HG02884 (cell line): ENCODE measurements around the gene ATG2A.
A peak's percentile ranks its signal among the peaks of the same experiment; 100 is the strongest.
"Not testable (repeated sequence)": the region's sequence is repeated elsewhere in the genome, so short reads cannot be mapped to it uniquely, and the experiment has no call there.

Experiments used
- ATAC-seq: cut with Tn5 transposase; IDR thresholded peaks from one replicate; pipeline ENCODE4 v1.9.1; 2021; ENCODE audit warnings: mild to moderate bottlenecking, moderate library complexity; ENCODE audit not compliant: unreplicated experiment

ATG2A gene

GRCh38 chr11:64857485-64857884 is 59.5 kb downstream of the ATG2A start:
- no peak for ATAC-seq

DNA sequence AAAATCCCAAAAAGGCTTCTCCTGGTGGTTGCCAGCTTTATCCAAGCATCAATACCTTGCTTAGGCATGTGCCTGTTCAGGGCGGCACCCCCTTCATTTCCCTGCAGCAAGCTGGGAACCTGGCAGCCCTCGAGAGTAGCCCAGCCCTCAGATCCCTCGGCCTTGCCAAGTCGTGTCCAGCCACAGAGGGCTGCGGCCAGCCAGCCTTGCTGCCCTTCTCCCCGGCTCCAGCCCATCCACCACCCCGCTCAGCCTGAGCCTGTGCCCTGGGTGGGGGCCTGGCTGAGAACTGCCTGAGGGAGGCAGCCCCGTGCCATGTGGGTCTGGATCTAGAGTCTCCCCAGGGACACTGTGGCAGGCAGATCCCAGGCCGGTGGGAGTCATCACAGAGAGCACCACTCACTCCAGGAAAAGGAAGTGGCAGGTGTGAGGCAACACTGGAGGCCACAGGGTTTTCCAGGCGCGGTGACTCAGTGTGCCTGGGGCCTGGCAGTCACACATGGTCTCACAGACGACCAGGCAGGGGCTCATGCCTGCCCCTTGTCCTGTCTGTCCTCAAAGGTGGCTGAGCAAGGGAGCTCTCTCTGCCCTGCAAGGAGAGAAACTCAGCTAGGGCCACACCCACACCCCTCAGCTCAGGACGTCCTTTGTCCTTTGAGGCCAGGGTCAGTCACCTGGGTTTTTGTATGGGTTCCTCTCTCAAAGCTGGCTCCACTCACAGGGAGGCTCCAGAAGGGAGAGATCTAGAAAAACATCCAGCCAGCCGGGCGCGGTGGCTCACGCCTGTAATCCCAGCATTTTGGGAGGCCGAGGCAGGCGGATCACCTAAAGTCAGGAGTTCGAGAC is 60.4 kb downstream of the ATG2A start:
- ATAC-seq = no peak

GRCh38 chr11:64855596-64856304 is 61.3 kb downstream of the ATG2A start:
- no peak for ATAC-seq

DNA sequence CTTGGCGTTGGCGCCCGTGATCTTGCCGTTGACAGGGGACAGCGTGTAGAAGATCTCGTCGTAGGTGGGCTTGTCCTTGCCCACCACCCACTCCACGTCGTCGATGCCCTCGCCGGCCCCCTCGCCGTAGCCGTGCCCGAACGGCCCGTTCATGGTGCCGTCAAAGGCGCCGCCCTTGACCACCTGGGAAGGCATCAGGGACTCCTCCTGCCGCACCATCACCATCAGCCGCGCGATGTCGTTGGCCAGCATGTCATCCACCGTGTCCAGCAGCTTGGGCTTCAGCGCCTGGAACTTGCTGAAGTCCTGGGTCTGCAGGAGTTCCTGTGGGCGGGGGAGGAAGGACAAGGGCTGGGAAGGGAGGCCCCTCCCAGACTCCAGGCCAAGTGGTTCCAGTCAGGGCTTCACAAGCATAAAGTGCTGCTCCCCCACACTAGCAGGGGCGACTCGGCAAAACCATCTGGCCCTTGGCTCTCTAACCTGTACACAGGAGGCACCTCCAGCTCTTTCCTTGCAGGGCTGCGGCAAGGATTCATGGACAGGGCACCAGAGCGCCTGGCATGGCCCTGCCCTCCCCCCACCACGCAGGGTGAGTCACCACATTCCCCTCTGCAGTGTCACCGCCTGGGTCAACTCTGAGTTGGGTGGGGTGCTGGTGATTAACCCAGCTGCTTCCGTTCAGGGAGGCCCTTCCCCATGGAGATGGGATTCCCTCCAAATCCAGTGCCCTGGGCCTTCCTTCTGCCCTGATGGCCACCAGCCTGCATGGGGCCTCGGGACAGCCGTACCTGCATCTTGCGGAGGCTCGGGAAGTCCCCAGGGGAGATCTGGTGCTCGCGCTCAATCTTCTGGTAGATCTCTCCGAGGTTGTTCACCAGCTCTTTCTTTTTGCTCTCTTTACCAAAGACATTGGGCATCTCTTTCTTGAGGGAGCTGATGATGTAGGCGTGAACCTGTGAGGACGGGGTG is 62.2 kb downstream of the ATG2A start:
- ATAC-seq = no peak

GRCh38 chr11:64854157-64854533 is 62.9 kb downstream of the ATG2A start:
- no peak for ATAC-seq

DNA sequence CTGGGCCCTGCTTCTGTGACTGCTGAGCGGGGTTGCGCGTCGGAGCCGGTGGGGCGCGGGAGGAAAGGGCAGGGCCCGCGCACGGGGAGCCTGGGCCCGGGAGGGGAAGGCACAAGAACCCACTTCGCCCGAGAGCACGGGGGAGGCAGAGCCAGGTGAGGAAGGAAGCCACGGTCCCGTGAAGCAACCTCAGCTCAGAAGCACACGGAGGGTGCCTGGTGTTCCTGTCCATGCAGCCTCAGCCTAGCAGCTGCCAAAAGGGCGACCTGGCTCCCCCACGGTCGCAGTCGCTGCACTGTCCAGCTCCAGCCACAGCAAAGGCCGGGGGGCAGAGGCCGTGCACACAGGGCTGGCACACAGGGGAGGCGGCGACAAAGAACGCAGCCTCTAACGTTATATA is 63.3 kb downstream of the ATG2A start:
- no peak for ATAC-seq

DNA sequence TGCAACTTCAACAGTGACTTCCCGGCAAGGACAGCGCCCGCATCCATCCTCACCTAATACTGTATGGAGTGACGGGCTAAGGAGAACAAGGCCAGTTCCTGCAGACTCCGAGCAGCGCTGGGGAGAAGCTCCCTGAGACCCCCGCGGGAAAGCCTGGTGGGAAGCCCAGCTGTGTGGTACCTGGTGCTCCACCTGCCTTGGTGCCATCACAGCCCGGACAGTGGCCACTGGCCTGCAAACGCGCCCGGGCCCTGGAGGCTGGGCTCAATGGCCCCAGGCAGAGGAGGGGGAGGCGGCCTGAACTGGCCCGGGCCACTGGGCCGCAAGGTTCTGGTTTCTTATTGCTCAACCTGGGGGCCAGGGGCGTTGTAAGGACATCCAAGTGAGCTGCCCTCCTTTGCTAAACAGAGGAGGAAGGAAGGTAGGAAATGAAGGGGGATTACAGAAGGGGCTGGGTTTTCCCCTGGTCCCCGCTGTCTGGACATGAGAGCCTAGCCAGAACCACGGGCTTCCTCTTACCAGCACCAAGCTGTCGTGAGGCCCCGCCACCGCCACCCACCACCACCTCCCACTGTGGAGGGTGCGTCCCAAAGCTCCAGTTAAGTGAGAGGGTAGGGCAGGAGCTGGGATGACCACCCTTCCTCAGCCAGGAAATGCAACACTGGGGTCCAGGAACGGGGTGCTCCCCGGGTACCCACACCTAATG is 64.1 kb downstream of the ATG2A start:
- no peak for ATAC-seq

DNA sequence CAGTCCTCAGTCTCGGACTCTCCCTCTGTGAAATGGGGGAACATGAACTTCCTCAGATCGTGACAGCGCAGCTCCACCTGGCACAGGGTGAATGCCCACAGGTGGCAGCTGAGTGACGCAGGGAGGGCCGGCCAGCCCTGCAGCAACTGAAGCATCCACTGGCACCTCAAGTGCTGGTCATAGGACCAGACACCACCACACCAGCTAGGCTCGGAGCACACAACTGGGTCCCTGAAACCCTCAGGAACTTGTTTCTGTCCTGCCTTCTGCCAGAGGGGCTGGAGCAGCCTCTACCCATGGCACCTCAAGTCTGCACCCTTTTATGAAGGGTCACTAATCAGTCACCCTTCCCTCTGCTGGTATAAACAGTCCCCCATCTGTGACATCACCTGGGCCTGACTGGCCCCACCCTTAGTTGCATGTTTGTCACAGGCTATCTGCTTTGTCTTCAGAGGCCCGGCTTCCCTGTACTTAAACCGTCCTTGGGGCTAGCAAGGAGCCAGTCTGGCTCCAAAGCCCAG is 65.1 kb downstream of the ATG2A start:
- ATAC-seq = no peak

DNA sequence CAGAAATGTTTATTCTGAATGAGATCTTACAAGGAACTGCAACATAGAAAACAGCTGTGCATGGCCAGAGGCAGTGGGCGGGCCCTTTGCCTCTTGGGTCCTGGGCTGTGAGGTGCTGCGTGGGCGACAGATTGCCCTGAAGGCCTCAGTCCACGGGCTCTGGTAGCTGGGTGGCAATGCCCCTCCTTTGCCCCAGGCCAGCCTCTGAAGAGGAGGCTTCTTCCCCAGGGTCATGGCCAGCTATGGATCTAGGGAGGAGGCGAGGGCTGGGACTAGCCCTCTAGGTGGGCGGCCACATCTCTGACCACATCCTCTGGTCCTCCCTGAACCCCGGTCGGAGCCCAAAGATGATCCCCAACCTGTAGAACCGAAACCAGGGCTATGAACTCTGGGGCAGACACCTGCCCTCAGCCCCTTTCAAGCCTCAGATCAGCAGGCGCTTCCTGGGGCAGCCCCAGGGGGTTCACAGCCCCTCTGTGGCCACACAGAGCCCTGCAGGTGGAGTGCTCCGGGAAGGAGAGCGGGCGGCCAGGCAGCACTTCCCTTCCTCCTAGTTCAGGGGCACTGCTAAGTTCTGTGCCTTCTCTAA is 65.9 kb downstream of the ATG2A start:
- peak; percentile 58 for ATAC-seq

- ATAC-seq = no peak
Observed at GRCh38 chr11:64849598-64850356, 67.2 kb downstream of the ATG2A start.

GRCh38 chr11:64848826-64849597 is 68.0 kb downstream of the ATG2A start:
- no peak for ATAC-seq

DNA sequence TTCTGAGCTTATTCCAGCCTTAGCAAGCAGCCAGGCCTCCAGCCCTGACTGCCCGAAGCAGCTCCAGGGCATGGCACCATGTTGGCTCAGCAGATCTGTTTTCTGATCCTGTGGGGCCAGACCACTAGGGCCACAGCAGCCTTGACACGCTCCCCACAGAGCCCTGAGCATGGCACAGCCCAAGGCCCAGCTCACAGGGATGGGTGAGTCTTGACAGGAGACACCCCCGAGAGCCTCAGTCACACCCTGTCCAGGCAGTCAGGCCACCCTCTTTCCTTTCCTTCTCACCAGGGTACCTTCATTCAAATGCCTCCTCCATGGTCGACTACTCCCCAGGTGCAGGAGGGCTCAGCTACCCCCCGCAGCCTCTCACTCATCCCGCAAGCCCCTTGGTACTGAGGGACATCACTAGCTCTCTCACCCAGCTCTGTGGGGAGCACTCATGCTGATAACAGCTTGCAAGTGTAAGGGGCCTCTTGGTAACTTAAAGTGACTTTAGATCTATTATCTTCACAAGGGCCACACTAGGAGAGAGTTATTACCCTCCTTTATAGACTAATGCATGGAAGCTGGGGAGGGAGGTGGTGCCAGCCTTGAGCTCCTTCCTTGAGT is 68.7 kb downstream of the ATG2A start:
- ATAC-seq = no peak

GRCh38 chr11:64846998-64847666 is 69.9 kb downstream of the ATG2A start:
- no peak for ATAC-seq

- not testable (repeated sequence) for ATAC-seq
Observed at GRCh38 chr11:64845776-64846129, 71.3 kb downstream of the ATG2A start.

DNA sequence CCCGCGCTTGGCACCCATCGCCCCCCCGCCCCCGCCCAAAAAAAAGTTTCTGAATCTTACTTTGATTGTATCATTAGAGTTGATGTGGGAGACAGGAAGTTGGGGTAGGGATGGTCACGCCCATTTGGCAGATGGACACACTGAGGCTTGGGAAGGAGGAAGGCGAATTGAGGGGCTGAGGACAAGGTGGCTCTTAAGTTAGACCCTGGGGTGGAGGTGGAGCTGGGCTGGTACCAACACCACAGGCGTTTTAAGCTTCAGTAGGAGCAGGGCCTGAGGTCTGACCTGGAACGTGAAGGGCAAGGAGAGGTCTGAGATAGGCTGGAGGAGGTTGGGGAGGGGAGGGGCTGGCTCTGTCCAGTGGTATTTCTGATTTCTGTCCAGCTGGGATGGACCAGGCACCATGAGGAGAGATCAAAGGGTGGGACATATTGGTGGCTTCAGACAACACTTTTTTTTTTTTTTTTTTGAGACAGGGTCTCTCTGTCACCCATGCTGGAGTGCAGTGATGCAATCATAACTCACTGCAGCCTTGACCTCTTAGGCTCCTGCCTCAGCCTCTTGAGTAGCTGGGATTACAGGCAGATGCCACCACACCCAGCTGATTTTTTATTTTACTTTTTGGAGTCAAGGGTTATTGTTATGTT is 71.8 kb downstream of the ATG2A start:
- no peak for ATAC-seq
